ENCODE results near the gene SPEM1. TPM values are rescaled to one million over a fixed set of nuclear protein-coding genes. Genes with fewer than 3 reads are reported as not detected.
"Not testable (repeated sequence)": the region's sequence is repeated elsewhere in the genome, so short reads cannot be mapped to it uniquely, and the experiment has no call there.

SPEM1 gene
- total RNA-seq, 1 donor from 2014 or later = 0.26 TPM

- Mint-ChIP-seq H3K27me3 (ENCODE audit: low read depth) (no peaks in the 10 kb centered on the region), H3K27ac (ENCODE audit: unreplicated experiment) (peak overlapping the region; percentile 27), H3K9me3 (no peaks in the 10 kb centered on the region), H3K4me1 (peaks cover 14% of the 10 kb centered on the region), H3K36me3 (ENCODE audit: low read depth) (no peaks in the 10 kb centered on the region), H3K4me3 (peak overlapping the region; percentile 32)
- TF ChIP-seq CTCF (conservative IDR thresholded peaks at IDR 0.05) = no peak
- no peak for DNase-seq (ENCODE audit: low read depth, low spot score)
Observed at GRCh38 chr17:7467498-7467897, 47.4 kb downstream of the SPEM1 start.

GRCh38 chr17:7468290-7468689 lies 48.2 kb downstream of the SPEM1 start:
- no peaks in the 10 kb centered on the region for H3K27me3 Mint-ChIP-seq (ENCODE audit: low read depth)
- no peaks in the 10 kb centered on the region for H3K36me3 Mint-ChIP-seq (ENCODE audit: low read depth)
- peaks cover 14% of the 10 kb centered on the region for H3K4me1 Mint-ChIP-seq
- DNase-seq (ENCODE audit: low read depth, low spot score) = no peak
- no peaks in the 10 kb centered on the region for H3K9me3 Mint-ChIP-seq
- H3K27ac Mint-ChIP-seq (ENCODE audit: unreplicated experiment) = no peak overlapping the region
- TF ChIP-seq CTCF (conservative IDR thresholded peaks at IDR 0.05) = no peak
- no peak overlapping the region for H3K4me3 Mint-ChIP-seq

- Mint-ChIP-seq H3K36me3 (ENCODE audit: low read depth) (no peaks in the 10 kb centered on the region), H3K27me3 (ENCODE audit: low read depth) (no peaks in the 10 kb centered on the region), H3K4me3 (no peak overlapping the region), H3K9me3 (no peaks in the 10 kb centered on the region), H3K4me1 (peaks cover 14% of the 10 kb centered on the region), H3K27ac (ENCODE audit: unreplicated experiment) (no peak overlapping the region)
- DNase-seq (ENCODE audit: low read depth, low spot score) = no peak
- TF ChIP-seq CTCF (conservative IDR thresholded peaks at IDR 0.05) = no peak
Observed at GRCh38 chr17:7468804-7469389, 48.8 kb downstream of the SPEM1 start.

GRCh38 chr17:7469843-7470242 lies 49.7 kb downstream of the SPEM1 start:
- H3K9me3 Mint-ChIP-seq; H3K4me3 Mint-ChIP-seq; H3K27me3 Mint-ChIP-seq (ENCODE audit: low read depth); H3K27ac Mint-ChIP-seq (ENCODE audit: unreplicated experiment); DNase-seq (ENCODE audit: low read depth, low spot score); H3K36me3 Mint-ChIP-seq (ENCODE audit: low read depth): not testable (repeated sequence)
- peaks cover 14% of the 10 kb centered on the region for H3K4me1 Mint-ChIP-seq

- H3K4me3 Mint-ChIP-seq; H3K27ac Mint-ChIP-seq (ENCODE audit: unreplicated experiment); DNase-seq (ENCODE audit: low read depth, low spot score); H3K27me3 Mint-ChIP-seq (ENCODE audit: low read depth); H3K36me3 Mint-ChIP-seq (ENCODE audit: low read depth); H3K9me3 Mint-ChIP-seq: not testable (repeated sequence)
- peaks cover 14% of the 10 kb centered on the region for H3K4me1 Mint-ChIP-seq
Observed at GRCh38 chr17:7470457-7470973, 50.4 kb downstream of the SPEM1 start.

Other genes with a start within 250 kb of the SPEM1 start
- gene ASGR1, start 241.0 kb upstream of the SPEM1 start, total RNA-seq = 9.6 and 11.2 TPM in 2 replicates
- 49.4 and 51.4 TPM in 2 replicates for gene DLG4, start 200.5 kb upstream of the SPEM1 start, total RNA-seq
- 215 and 220 TPM in 2 replicates for gene ACADVL, start 200.4 kb upstream of the SPEM1 start, total RNA-seq
- 130 and 140 TPM in 2 replicates for gene DVL2, start 185.8 kb upstream of the SPEM1 start, total RNA-seq
- 72.7 and 75.2 TPM in 2 replicates for gene PHF23, start 180.9 kb upstream of the SPEM1 start, total RNA-seq
- 470 and 479 TPM in 2 replicates for gene GABARAP, start 177.9 kb upstream of the SPEM1 start, total RNA-seq
- gene CTDNEP1, start 168.6 kb upstream of the SPEM1 start, total RNA-seq = 179 and 182 TPM in 2 replicates
- 74.4 and 77.4 TPM in 2 replicates for gene ELP5, start 168.1 kb upstream of the SPEM1 start, total RNA-seq
- not detected in 2 replicates for gene CLDN7, start 157.8 kb upstream of the SPEM1 start, total RNA-seq
- 5.8 and 6.1 TPM in 2 replicates for gene SLC2A4, start 138.6 kb upstream of the SPEM1 start, total RNA-seq
- gene YBX2, start 125.7 kb upstream of the SPEM1 start, total RNA-seq = 0.54 and 0.96 TPM in 2 replicates
- 725 and 743 TPM in 2 replicates for gene EIF5A, start 112.7 kb upstream of the SPEM1 start, total RNA-seq
- gene GPS2, start 105.0 kb upstream of the SPEM1 start, total RNA-seq = 84.2 and 89.9 TPM in 2 replicates
- gene NEURL4, start 91.0 kb upstream of the SPEM1 start, total RNA-seq = 65.6 and 69.5 TPM in 2 replicates
- 1.2 and 1.3 TPM in 2 replicates for gene ACAP1, start 83.8 kb upstream of the SPEM1 start, total RNA-seq
- gene KCTD11, start 68.2 kb upstream of the SPEM1 start, total RNA-seq = 7.9 and 8.0 TPM in 2 replicates
- not detected in 2 replicates for gene TMEM95, start 65.2 kb upstream of the SPEM1 start, total RNA-seq
- gene TNK1, start 39.2 kb upstream of the SPEM1 start, total RNA-seq = 0.21 and 0.43 TPM in 2 replicates
- gene PLSCR3, start 25.8 kb upstream of the SPEM1 start, total RNA-seq = 21.9 and 25.7 TPM in 2 replicates
- gene TMEM256, start 16.2 kb upstream of the SPEM1 start, total RNA-seq = 71.5 and 71.6 TPM in 2 replicates
- 104 and 106 TPM in 2 replicates for gene NLGN2, start 12.5 kb upstream of the SPEM1 start, total RNA-seq
- gene SPEM2, start 5.3 kb downstream of the SPEM1 start, total RNA-seq = not detected in 2 replicates
- not detected in 2 replicates for gene SPEM3, start 8.5 kb downstream of the SPEM1 start, total RNA-seq
- 1.1 and 1.3 TPM in 2 replicates for gene TMEM102, start 15.1 kb downstream of the SPEM1 start, total RNA-seq
- 6.0 and 6.5 TPM in 2 replicates for gene FGF11, start 19.2 kb downstream of the SPEM1 start, total RNA-seq
- 9.7 and 9.9 TPM in 2 replicates for gene CHRNB1, start 24.7 kb downstream of the SPEM1 start, total RNA-seq
- 13.6 and 14.3 TPM in 2 replicates for gene ZBTB4, start 59.3 kb downstream of the SPEM1 start, total RNA-seq
- not detected in 2 replicates for gene SLC35G6, start 61.1 kb downstream of the SPEM1 start, total RNA-seq
- 181 and 183 TPM in 2 replicates for gene POLR2A, start 64.0 kb downstream of the SPEM1 start, total RNA-seq
- gene TNFSF12, start 128.7 kb downstream of the SPEM1 start, total RNA-seq = 4.1 and 5.4 TPM in 2 replicates
- 0.45 and 0.86 TPM in 2 replicates for gene TNFSF13, start 138.4 kb downstream of the SPEM1 start, total RNA-seq
- gene SENP3, start 141.6 kb downstream of the SPEM1 start, total RNA-seq = 83.7 and 85.7 TPM in 2 replicates
- 0.49 and 1.6 TPM in 2 replicates for gene CD68, start 159.3 kb downstream of the SPEM1 start, total RNA-seq
- gene MPDU1, start 163.5 kb downstream of the SPEM1 start, total RNA-seq = 74.4 and 83.7 TPM in 2 replicates
- gene SOX15, start 169.8 kb downstream of the SPEM1 start, total RNA-seq = 0.65 and 0.84 TPM in 2 replicates
- gene FXR2, start 194.6 kb downstream of the SPEM1 start, total RNA-seq = 51.9 and 53.8 TPM in 2 replicates
- gene SAT2, start 207.5 kb downstream of the SPEM1 start, total RNA-seq = 76.3 and 89.1 TPM in 2 replicates
- 2.3 and 2.5 TPM in 2 replicates for gene SHBG, start 209.8 kb downstream of the SPEM1 start, total RNA-seq
- gene ATP1B2, start 230.6 kb downstream of the SPEM1 start, total RNA-seq = 12.1 and 14.3 TPM in 2 replicates

All from neural crest cell (in vitro differentiated cells).